Heart right ventricle (tissue), 16 donors: ENCODE measurements around the gene CAPN13. TPM values are rescaled to one million over a fixed set of nuclear protein-coding genes. Genes with fewer than 3 reads are reported as not detected.

ENCODE experiments used
- ATAC-seq, 8 donors: fragments of 200-7000 bp; cut with Tn5 transposase; one replicate each; pipeline ENCODE4 v1.9.1; 2020; ENCODE audit warnings: mild to moderate bottlenecking in 8 of 8, moderate library complexity in 8 of 8, moderate number of reproducible peaks in 1 of 8
- DNase-seq, 2 donors: peaks; one replicate each; pipeline ENCODE4 v3.0.0-alpha.2; 2020
- H3K27ac ChIP-seq, 10 donors: fragments of 200-600 bp; sonication (generic) in 2 of 10; one replicate each; pipeline versions ENCODE4 v1.5.0 to v1.8.0; 2020 to 2022; ENCODE audit warnings: mild to moderate bottlenecking in 3 of 10
- H3K27me3 ChIP-seq, 7 donors: fragments of 200-600 bp; one replicate each; pipeline ENCODE4 v1.8.0; 2021 to 2022; ENCODE audit warnings: mild to moderate bottlenecking in 2 of 7
- H3K36me3 ChIP-seq, 9 donors: fragments of 200-600 bp; sonication (generic) in 1 of 9; one replicate each; pipeline versions ENCODE4 v1.5.0 to v1.8.0; 2020 to 2022; ENCODE audit warnings: mild to moderate bottlenecking in 2 of 9
- H3K4me1 ChIP-seq, 9 donors: fragments of 200-600 bp; sonication (generic) in 1 of 9; one replicate each; pipeline versions ENCODE4 v1.5.0 to v1.8.0; 2020 to 2022; ENCODE audit warnings: mild to moderate bottlenecking in 4 of 9
- H3K4me3 ChIP-seq, 10 donors: fragments of 200-600 bp; sonication (generic) in 2 of 10; one replicate each; pipeline versions ENCODE4 v1.5.0 to v1.8.0; 2020 to 2022; ENCODE audit warnings: mild to moderate bottlenecking in 7 of 10, moderate library complexity in 2 of 10
- H3K9me3 ChIP-seq, 11 donors: fragments of 200-600 bp in 10 of 11; sonication (generic) in 2 of 11; one replicate each; pipeline versions ENCODE4 v1.5.0 to v1.8.0; 2013 to 2022; ENCODE audit warnings: mild to moderate bottlenecking in 2 of 11, control low read depth in 1 of 11, moderate library complexity in 1 of 11
- WGBS, 2 donors: extraction: QIAGEN DNeasy Blood & Tissue Kit; methylation state at CpG; one replicate each; pipeline ENCODE4 v1.1.7; 2013; ENCODE audit warnings: inconsistent platforms in 1 of 2; 5-methylcytosine and 5-hydroxymethylcytosine counted together
- intact Hi-C, 10 donors: fragments of 100-400 bp; cut with DNase I; formaldehyde crosslinking; loops; one replicate each; pipeline versions ENCODE4 v1.11.1 to v1.14.2; 2022
- polyA plus RNA-seq, 2 donors: library from polyadenylated mRNA; stranded (reverse); fragments of 200-250 nt; gene quantifications; one replicate each; pipeline ENCODE4 v1.2.3, GENCODE V29; 2013
- total RNA-seq, 10 donors: library from RNA; stranded (reverse); fragmentation: NEBNext Ultra II Directional in 3 of 10; extraction: Animal tissue kit (Norgen Biotek cat#: 25700) in 3 of 10; gene quantifications; one replicate each; pipeline versions ENCODE4 v1.2.1 to v1.2.4, GENCODE V29; 2021 to 2023
- TF ChIP-seq, protein P1 (sequence below), 9 donors: fragments of 200-600 bp; sonication (generic) in 2 of 9; IDR thresholded peaks; one replicate each; pipeline versions ENCODE4 v1.5.0 to v1.8.0; 2021 to 2022; ENCODE audit warnings: antibody characterized with exemption in 9 of 9, mild to moderate bottlenecking in 5 of 9, moderate library complexity in 1 of 9
- donor health status: Arrhythmogenic right ventricular cardiomyopathy.
- donor health status: ischemic (EF 13 %, LVEDD 7.1; RV severe dilation, severe dysfunction).
- donor health status: healthy with polysubstance abuse.
- donor health status: DM: no; HTN: yes; CAD: no.
- donor health status: DM: no; HTN: no; CAD: no.
- donor health status: ischemic (EF 25% LVEDD 6.9; RV normal size, moderate dysfunction).
- donor health status: ischemic (EF 25% LVEDD 5.7; RV mildly dilated, moderate dysfunction).
- donor health status: healthy.
- donor health status: DM: yes; HTN: yes; CAD: no.
- donor health status: Ischemic cardiomyopathy.
- donor health status: ischemic (EF 35%, LVEDD 5.7; RV mildly dilated, moderate dysfunction).
- donor health status: nonischemic (EF 11% LVEDD 7.7; RV severe dilation, severe dysfunction).
- donor health status: DM: yes; HTN: yes; CAD: no.
- donor health status: PGD.
- donor health status: ischemic (EF 29% LVEDD 5.4; RV normal size, mild dysfunction).
- donor health status: nonischemic (EF 23%, LVEDD 6.1; RV moderate dilation, normal function).

CAPN13 gene
- total and polyA plus RNA-seq, 12 donors, result 0.09 TPM; not detected in 11

DNA sequence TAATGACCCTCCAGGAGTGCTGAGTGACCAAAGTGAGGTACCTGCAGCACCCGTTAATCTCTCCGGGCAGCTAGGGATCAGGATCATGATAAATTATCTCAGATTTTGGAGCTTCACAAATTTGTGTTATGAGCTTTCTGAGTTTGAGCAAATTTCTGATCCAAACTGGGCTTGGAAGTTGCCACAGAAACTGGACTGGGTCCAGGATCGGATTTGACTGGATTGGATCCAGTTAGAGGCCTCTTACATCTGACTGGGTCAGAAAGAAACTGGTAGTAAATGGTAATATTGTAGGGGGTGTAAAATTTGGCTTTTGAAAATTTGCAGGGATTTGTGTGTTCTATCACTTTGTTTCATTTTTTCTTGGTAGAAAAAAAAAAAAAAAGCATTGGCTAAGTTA lies 19.7 kb upstream of the CAPN13 start:
- Histone ChIP-seq H3K9me3 (peaks cover 0 to 30% (median 4%) of the 10 kb centered on the region in 11 donors), H3K27me3 (peaks cover 0 to 13% (median 0%) of the 10 kb centered on the region in 7 donors), H3K4me3 (no peak overlapping the region), H3K4me1 (no peaks in the 10 kb centered on the region), H3K27ac (no peak overlapping the region), H3K36me3 (no peaks in the 10 kb centered on the region)
- intact Hi-C loops, result no loop called here
- TF ChIP-seq, protein P1, sequence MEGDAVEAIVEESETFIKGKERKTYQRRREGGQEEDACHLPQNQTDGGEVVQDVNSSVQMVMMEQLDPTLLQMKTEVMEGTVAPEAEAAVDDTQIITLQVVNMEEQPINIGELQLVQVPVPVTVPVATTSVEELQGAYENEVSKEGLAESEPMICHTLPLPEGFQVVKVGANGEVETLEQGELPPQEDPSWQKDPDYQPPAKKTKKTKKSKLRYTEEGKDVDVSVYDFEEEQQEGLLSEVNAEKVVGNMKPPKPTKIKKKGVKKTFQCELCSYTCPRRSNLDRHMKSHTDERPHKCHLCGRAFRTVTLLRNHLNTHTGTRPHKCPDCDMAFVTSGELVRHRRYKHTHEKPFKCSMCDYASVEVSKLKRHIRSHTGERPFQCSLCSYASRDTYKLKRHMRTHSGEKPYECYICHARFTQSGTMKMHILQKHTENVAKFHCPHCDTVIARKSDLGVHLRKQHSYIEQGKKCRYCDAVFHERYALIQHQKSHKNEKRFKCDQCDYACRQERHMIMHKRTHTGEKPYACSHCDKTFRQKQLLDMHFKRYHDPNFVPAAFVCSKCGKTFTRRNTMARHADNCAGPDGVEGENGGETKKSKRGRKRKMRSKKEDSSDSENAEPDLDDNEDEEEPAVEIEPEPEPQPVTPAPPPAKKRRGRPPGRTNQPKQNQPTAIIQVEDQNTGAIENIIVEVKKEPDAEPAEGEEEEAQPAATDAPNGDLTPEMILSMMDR (IDR thresholded peaks at IDR 0.05), result no peak
- DNase-seq, result no peak
- ATAC-seq, result no peak
- 82% methylated on average over 3 of the region's 3 CpGs for WGBS, 2 donors

DNA sequence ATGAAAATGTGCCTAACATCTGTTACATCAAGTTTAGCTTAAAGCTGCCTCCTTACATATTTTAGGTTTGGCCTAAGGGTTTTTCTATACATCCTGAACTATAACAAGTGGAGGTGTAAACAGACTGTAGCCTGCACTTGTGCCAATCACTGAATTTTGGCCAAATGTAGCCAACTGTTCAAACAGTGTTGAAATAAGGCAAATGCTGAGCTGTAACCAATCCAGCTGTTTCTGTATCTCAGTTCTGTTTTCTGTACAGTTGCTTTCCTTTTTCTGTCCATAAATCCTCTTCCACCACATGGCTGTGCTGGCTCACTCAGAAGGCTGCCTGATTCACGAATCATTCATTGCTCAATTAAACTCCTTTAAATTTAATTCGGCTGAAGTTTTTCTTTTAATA lies 19.2 kb upstream of the CAPN13 start:
- Histone ChIP-seq H3K4me1 (no peaks in the 10 kb centered on the region), H3K36me3 (no peaks in the 10 kb centered on the region), H3K27ac (no peak overlapping the region), H3K27me3 (peaks cover 0 to 13% (median 0%) of the 10 kb centered on the region in 7 donors), H3K4me3 (no peak overlapping the region), H3K9me3 (peaks cover 0 to 30% (median 4%) of the 10 kb centered on the region in 11 donors)
- DNase-seq (no peak), ATAC-seq (no peak)
- intact Hi-C loops, result no loop called here
- TF ChIP-seq, protein P1 (IDR thresholded peaks at IDR 0.05), result no peak
- WGBS, 2 donors, result 68 to 79% methylated on average over 2 of the region's 2 CpGs

DNA sequence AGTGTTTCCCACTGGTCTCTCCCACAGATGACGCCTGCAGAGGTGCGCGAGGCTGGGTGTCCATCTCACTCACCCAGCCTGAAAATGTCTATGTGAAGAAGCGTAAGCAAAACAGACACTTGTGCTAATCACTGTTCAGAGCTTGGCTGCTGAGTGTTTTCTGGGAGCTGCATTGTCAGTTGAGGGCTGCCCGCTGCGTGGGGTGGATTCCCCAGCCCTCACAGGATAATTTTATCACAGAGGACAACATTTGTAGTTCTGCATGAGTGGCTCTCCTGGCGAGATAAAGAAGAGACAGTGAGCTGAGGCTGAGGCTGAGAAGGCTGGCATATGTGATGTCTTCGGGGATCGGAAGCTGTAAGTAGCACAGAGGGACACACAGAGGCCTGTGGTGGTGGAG lies 16.2 kb upstream of the CAPN13 start:
- Histone ChIP-seq H3K9me3 (peaks cover 0 to 21% (median 3%) of the 10 kb centered on the region in 11 donors), H3K4me3 (no peak overlapping the region), H3K27me3 (peaks cover 0 to 13% (median 0%) of the 10 kb centered on the region in 7 donors), H3K4me1 (no peaks in the 10 kb centered on the region), H3K27ac (no peak overlapping the region), H3K36me3 (no peaks in the 10 kb centered on the region)
- TF ChIP-seq, protein P1 (IDR thresholded peaks at IDR 0.05), result no peak
- 34 to 54% methylated on average over 9 of the region's 9 CpGs for WGBS, 2 donors
- intact Hi-C loops, result no loop called here
- no peak for DNase-seq
- peak in 2 of 8 donors; percentile 13 to 17 for ATAC-seq

DNA sequence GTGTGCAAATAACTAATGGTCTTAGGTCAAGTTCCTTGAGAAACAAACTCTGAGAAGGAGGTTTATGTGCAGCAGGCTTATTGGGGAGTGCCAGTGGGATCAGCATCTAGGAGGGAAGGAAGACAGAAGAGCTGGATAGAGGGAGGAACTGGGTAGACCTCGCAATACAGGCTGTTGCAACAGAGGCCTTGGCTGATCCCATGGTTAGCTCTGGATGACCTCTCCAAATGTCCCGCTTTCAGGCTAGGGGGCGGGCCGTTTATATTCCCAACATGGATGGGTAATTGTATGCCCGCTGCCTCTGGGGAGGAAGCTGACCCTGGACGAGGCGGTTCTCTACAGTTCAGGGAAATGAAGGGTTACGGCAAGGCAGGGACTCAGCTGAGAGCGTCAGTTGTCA lies 14.7 kb upstream of the CAPN13 start:
- no peak overlapping the region for H3K27ac ChIP-seq
- H3K9me3 ChIP-seq, result peaks cover 0 to 12% (median 3%) of the 10 kb centered on the region in 11 donors
- no peaks in the 10 kb centered on the region for H3K36me3 ChIP-seq
- DNase-seq, result no peak
- no peaks in the 10 kb centered on the region for H3K4me1 ChIP-seq
- TF ChIP-seq, protein P1 (IDR thresholded peaks at IDR 0.05), result no peak
- H3K4me3 ChIP-seq, result no peak overlapping the region
- intact Hi-C loops, result no loop called here
- WGBS, 2 donors, result 85 to 92% methylated on average over 9 of the region's 9 CpGs
- H3K27me3 ChIP-seq, result peaks cover 0 to 13% (median 0%) of the 10 kb centered on the region in 7 donors
- ATAC-seq, result no peak
